ENCODE data around the gene TSLP.

The TSLP gene

DNA sequence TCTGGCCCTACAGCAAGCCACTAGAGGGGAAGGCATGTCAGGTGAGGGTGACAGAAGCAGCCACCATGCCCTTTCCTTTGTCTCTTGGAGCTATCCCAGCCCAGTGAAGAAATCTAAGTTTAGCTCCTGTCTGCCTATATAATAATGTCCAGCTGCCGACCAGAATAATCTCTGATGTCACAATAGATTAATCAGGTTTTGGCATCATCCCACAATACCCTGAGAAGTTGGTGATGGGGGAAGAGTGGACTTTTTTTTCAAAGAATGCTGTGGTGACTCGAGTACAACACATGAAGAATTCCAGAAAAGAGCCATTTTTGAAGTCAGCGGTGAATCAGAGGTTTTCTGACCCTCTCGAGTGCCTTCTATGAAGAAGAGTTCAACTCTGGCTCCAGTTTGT is 1.7 kb upstream of the TSLP start:
- Histone ChIP-seq H3K4me3 (ENCODE audit: low read length) (no peak overlapping the region), H3K27me3 (replicated peaks; ENCODE audit: insufficient read depth, low read length) (no peaks in the 10 kb centered on the region)
- TF ChIP-seq EZH2 (optimal IDR thresholded peaks at IDR 0.05; ENCODE audit: low read depth, low read length), result no peak
- no peak for TF ChIP-seq CTCF (IDR thresholded peaks at IDR 0.05; ENCODE audit: low read length)
- TF ChIP-seq EZH2phosphoT487 (IDR thresholded peaks at IDR 0.05; ENCODE audit: low read length), result no peak

GRCh38 chr5:111070272-111071134 is 1.0 kb upstream of the TSLP start:
- Histone ChIP-seq H3F3A (ENCODE audit: insufficient read depth, low read length) (peaks cover 4% of the 10 kb centered on the region; the same call in 1 of the 2 replicates), H3K27me3 (replicated peaks; ENCODE audit: insufficient read depth, low read length) (no peaks in the 10 kb centered on the region), H3K9me2 (replicated peaks; ENCODE audit: insufficient read depth, low read length) (no peaks in the 10 kb centered on the region), H3K27ac (ENCODE audit: low read length) (no peak overlapping the region), H2AFZ (ENCODE audit: low read length) (no peak overlapping the region), H3K4me1 (ENCODE audit: low read length) (0 out of 2 replicates have a peak, but pooled peaks cover 6% of the 10 kb centered on the region), H3K9me3 (replicated peaks; ENCODE audit: insufficient read depth, low read length) (no peaks in the 10 kb centered on the region), H4K20me1 (ENCODE audit: insufficient read depth, low read length) (no peaks in the 10 kb centered on the region), H3K4me3 (ENCODE audit: low read length) (no peak overlapping the region), H3K4me2 (ENCODE audit: low read depth, low read length) (no peak overlapping the region), H3K9ac (ENCODE audit: low read length) (no peak overlapping the region), H3K36me3 (replicated peaks; ENCODE audit: insufficient read depth, low read length) (no peaks in the 10 kb centered on the region), H3K79me2 (ENCODE audit: low read length) (no peaks in the 10 kb centered on the region)
- TF ChIP-seq CTCF (IDR thresholded peaks at IDR 0.05; ENCODE audit: low read length), result no peak
- TF ChIP-seq EZH2phosphoT487 (IDR thresholded peaks at IDR 0.05; ENCODE audit: low read length), result no peak
- no peak for TF ChIP-seq EZH2 (optimal IDR thresholded peaks at IDR 0.05; ENCODE audit: low read depth, low read length)
- no peak for DNase-seq

More for the DNA sequence above, 1.7 kb upstream of the TSLP start:
- H3K9me3 ChIP-seq (replicated peaks; ENCODE audit: insufficient read depth, low read length), result no peaks in the 10 kb centered on the region
- 0 out of 2 replicates have a peak, but pooled peaks cover 6% of the 10 kb centered on the region for H3K4me1 ChIP-seq (ENCODE audit: low read length)
- H3F3A ChIP-seq (ENCODE audit: insufficient read depth, low read length), result peaks cover 4% of the 10 kb centered on the region; the same call in 1 of the 2 replicates
- no peak for DNase-seq
- no peaks in the 10 kb centered on the region for H3K79me2 ChIP-seq (ENCODE audit: low read length)
- H3K4me2 ChIP-seq (ENCODE audit: low read depth, low read length), result no peak overlapping the region
- no peaks in the 10 kb centered on the region for H4K20me1 ChIP-seq (ENCODE audit: insufficient read depth, low read length)
- no peaks in the 10 kb centered on the region for H3K9me2 ChIP-seq (replicated peaks; ENCODE audit: insufficient read depth, low read length)
- no peak overlapping the region for H3K27ac ChIP-seq (ENCODE audit: low read length)
- no peak overlapping the region for H2AFZ ChIP-seq (ENCODE audit: low read length)
- H3K36me3 ChIP-seq (replicated peaks; ENCODE audit: insufficient read depth, low read length), result no peaks in the 10 kb centered on the region
- no peak overlapping the region for H3K9ac ChIP-seq (ENCODE audit: low read length)

GRCh38 chr5:111072949-111073682 is 1.6 kb downstream of the TSLP start:
- peak; percentile 20; the same call in 1 of the 2 replicates for TF ChIP-seq CTCF (IDR thresholded peaks at IDR 0.05; ENCODE audit: low read length)
- no peak for TF ChIP-seq EZH2 (optimal IDR thresholded peaks at IDR 0.05; ENCODE audit: low read depth, low read length)
- H3K36me3 ChIP-seq (replicated peaks; ENCODE audit: insufficient read depth, low read length), result no peaks in the 10 kb centered on the region
- H3F3A ChIP-seq (ENCODE audit: insufficient read depth, low read length), result peaks cover 4% of the 10 kb centered on the region; the same call in 1 of the 2 replicates
- H3K9ac ChIP-seq (ENCODE audit: low read length), result peak overlapping the region; percentile 46; the same call in 1 of the 2 replicates
- peak overlapping the region; percentile 90 for H3K4me3 ChIP-seq (ENCODE audit: low read length)
- no peaks in the 10 kb centered on the region for H3K79me2 ChIP-seq (ENCODE audit: low read length)
- peak overlapping the region; percentile 89 for H3K4me2 ChIP-seq (ENCODE audit: low read depth, low read length)
- no peaks in the 10 kb centered on the region for H4K20me1 ChIP-seq (ENCODE audit: insufficient read depth, low read length)
- no peaks in the 10 kb centered on the region for H3K9me2 ChIP-seq (replicated peaks; ENCODE audit: insufficient read depth, low read length)
- H2AFZ ChIP-seq (ENCODE audit: low read length), result peak overlapping the region; percentile 99
- H3K9me3 ChIP-seq (replicated peaks; ENCODE audit: insufficient read depth, low read length), result no peaks in the 10 kb centered on the region
- H3K27ac ChIP-seq (ENCODE audit: low read length), result no peak overlapping the region
- no peaks in the 10 kb centered on the region for H3K27me3 ChIP-seq (replicated peaks; ENCODE audit: insufficient read depth, low read length)
- DNase-seq, result peak; percentile 72
- H3K4me1 ChIP-seq (ENCODE audit: low read length), result 0 out of 2 replicates have a peak, but pooled peaks cover 9% of the 10 kb centered on the region

Measured in MM.1S (cell line).